A673 (cell line): ENCODE data around the gene CELSR1.

Experiments
- EZH2 ChIP-seq: fragments of 200-600 bp; sonication (generic); IDR thresholded peaks from 2 replicates; pipeline ENCODE4 v1.6.1; 2017; ENCODE audit warnings: borderline replicate concordance, low read depth, mild to moderate bottlenecking, mixed read lengths, antibody characterized with exemption, low read length; ENCODE audit not compliant: poor library complexity, severe bottlenecking
- TF ChIP-seq, protein P1 (sequence below): fragments of 300-800, 200-600 bp; sonication (generic); conservative IDR thresholded peaks from 2 replicates; pipeline ENCODE4 v1.5.1; 2017; ENCODE audit warnings: low read depth, mild to moderate bottlenecking, antibody characterized with exemption, low read length, moderate library complexity, mixed read lengths

DNA sequence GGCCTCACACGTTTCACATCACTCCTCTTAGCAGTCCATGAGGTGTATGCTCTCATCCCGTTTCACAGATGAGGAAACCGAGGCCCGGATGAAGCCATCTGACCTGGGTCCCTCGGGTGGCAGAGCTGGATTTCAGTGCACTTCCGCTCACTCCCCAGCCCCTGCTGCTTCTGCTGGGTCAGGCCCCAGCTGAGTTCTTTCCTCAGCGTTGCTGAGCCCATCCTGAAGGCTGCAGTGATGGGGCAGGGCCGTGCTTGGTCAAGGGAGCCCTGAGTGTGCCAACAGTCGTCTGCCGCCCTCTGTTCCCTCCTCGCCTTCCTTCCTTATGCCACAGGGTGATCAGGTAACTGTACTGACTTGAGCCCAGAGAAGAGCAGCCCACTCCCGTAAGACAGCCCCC lies 189.8 kb downstream of the CELSR1 start:
- TF ChIP-seq, protein P1, sequence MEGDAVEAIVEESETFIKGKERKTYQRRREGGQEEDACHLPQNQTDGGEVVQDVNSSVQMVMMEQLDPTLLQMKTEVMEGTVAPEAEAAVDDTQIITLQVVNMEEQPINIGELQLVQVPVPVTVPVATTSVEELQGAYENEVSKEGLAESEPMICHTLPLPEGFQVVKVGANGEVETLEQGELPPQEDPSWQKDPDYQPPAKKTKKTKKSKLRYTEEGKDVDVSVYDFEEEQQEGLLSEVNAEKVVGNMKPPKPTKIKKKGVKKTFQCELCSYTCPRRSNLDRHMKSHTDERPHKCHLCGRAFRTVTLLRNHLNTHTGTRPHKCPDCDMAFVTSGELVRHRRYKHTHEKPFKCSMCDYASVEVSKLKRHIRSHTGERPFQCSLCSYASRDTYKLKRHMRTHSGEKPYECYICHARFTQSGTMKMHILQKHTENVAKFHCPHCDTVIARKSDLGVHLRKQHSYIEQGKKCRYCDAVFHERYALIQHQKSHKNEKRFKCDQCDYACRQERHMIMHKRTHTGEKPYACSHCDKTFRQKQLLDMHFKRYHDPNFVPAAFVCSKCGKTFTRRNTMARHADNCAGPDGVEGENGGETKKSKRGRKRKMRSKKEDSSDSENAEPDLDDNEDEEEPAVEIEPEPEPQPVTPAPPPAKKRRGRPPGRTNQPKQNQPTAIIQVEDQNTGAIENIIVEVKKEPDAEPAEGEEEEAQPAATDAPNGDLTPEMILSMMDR, result no peak
- no peak for TF ChIP-seq EZH2
